GM18502 (cell line): ENCODE measurements around the gene FCHSD1.

ENCODE experiments used
- ATAC-seq: cut with Tn5 transposase; IDR thresholded peaks from one replicate; pipeline ENCODE4 v1.9.1; 2021; ENCODE audit warnings: mild to moderate bottlenecking; ENCODE audit not compliant: unreplicated experiment, poor library complexity

The FCHSD1 gene

DNA sequence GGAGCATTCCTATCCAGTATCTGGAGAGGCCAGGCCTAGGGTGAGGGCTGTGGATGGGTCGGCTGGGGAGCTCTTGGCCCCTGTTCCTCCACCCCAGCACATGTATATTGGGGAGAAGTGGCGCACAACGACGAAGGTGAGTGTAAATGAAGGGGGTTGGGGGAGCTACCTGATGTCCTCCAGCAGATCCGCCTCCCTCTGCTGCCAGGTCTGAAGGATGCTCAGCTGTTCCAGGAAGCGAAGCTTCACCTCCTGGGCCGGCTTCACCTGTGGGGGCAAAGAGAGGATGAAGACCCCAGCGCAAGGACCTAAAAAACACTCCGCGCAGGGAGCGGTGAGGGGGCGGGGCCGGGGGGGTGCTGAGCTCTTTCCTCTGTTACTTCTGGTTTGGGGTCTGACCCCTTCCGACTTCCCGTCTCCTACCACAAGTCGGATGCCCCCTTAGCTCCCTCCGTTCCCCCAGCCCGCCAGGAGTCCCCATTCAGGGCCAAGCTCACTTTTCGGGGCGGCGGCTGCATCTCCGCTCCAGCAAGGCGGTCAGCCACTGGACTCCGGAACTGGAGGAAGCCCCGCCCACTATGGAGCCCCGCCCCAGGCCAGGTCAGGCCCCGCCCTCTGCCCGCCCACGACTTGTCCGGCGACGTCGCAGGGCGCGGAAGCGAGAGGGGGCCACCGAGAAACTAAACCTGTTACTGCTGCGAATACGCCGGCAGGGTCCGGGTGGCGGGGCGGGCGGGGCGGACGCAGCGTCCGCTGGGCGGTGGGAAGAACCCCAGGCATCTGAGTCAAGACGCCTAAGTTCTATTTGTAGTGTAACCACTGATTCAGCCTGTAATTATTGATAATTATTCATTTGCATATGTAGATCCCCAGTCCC is at the start of gene FCHSD1:
FCHSD1 (minus strand) TSS at position 568 of the 877 bp plus-strand sequence; CDS start at position 518, 50 bp downstream.
- peak; percentile 97 for ATAC-seq

DNA sequence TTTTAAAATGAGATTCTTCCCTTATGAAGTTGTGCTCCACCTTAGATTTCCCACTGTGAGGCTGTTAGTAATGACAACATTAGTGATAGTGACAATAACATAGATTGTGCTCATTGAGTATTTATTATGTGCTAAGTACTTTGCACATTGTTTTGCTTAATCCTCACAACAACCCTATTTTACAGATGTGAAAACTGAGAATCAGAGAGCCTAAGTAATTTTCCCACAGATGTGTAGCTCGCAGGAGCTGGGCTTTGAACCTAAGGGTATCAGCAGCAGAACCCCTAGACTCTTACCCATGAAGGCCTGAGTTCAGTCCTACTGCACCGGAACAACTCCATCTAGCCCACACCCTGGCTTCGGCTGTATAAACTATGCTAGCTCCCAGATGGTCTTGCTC is 46.4 kb upstream of the FCHSD1 start:
- ATAC-seq = no peak

DNA sequence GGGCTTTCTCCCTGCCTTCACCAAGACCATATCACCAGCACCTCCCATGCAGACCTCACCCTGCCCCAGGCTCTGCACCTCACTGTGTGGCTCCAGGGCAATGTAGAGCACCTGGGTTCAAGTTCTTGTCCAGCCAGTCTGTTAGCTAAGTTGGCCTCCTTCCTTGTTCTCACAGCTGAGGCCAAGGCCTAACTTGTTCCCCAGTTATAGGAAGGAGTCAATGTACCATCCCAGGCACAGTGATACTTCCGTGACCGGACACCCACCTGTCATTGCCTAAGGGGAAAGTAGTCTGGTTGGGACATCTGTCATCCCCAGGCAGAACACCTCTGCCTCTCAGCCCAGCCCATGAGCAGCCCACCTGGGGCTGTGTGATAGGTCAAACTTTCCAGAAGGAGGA is 45.2 kb upstream of the FCHSD1 start:
- ATAC-seq = no peak

DNA sequence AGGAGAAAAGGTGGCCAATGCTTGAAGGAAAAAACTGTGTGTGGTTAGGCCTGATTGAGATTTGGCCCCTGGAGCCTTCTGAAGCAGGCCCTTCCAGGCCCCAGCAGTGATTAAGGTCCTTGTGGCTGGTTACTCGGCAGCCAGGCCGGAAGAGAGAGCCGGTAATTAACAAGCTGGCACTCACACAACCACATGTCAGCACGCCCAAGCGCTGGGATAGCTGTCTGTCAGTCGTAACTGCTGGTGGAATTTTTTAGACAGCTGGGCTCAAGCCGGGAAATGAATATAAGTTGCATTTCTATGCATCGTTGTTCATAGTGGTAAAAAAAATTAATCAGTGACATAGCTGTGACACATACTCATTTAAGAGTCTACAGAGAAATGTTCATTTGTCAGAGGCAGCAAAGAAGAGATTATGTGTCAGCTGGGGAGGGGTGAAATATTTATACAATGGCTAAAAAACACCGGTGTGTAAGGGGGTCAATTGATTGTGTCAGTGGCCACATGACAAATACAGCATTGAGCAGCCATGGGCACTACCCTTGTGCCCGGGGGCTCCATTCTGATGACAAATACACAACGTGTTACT is 44.5 kb upstream of the FCHSD1 start:
- no peak for ATAC-seq

GRCh38 chr5:141694479-141694878 is 43.3 kb upstream of the FCHSD1 start:
- no peak for ATAC-seq

GRCh38 chr5:141692919-141693725 is 41.9 kb upstream of the FCHSD1 start:
- ATAC-seq = no peak

GRCh38 chr5:141692533-141692888 is 41.3 kb upstream of the FCHSD1 start:
- no peak for ATAC-seq

- peak; percentile 90 for ATAC-seq
Observed at GRCh38 chr5:141691867-141692532, 40.8 kb upstream of the FCHSD1 start.

GRCh38 chr5:141691286-141691866 is 40.2 kb upstream of the FCHSD1 start:
- no peak for ATAC-seq

GRCh38 chr5:141686648-141687416 is 35.6 kb upstream of the FCHSD1 start:
- ATAC-seq = no peak

DNA sequence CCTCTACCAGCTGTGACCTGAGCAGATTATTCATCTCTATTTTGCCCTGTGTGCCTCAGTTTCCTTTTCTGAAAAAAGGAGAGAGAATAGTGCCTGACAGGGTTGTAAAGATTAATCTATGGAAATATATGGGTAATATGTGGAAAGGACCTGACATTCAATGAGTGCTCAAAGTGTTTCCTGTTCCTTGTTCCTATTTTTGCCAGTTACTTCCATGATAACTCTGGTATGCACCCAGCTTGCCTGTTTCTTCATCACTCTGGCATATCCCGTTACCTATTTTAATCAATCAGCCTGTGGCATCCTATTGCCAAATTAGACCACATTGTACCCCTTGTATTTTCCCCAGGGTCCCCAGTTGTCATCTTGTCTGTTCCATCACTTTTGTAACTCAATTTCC is 34.4 kb upstream of the FCHSD1 start:
- ATAC-seq = no peak

GRCh38 chr5:141683596-141684141 is 32.5 kb upstream of the FCHSD1 start:
- no peak for ATAC-seq

GRCh38 chr5:141681695-141682641 is 30.8 kb upstream of the FCHSD1 start, which contains the start of gene ARAP3:
TSS of gene ARAP3 (minus strand) at chr5:141682230. CDS start at chr5:141680486, 1,744 bp downstream.
- ATAC-seq = no peak

- ATAC-seq = no peak
Observed at GRCh38 chr5:141681295-141681694, 30.1 kb upstream of the FCHSD1 start.

DNA sequence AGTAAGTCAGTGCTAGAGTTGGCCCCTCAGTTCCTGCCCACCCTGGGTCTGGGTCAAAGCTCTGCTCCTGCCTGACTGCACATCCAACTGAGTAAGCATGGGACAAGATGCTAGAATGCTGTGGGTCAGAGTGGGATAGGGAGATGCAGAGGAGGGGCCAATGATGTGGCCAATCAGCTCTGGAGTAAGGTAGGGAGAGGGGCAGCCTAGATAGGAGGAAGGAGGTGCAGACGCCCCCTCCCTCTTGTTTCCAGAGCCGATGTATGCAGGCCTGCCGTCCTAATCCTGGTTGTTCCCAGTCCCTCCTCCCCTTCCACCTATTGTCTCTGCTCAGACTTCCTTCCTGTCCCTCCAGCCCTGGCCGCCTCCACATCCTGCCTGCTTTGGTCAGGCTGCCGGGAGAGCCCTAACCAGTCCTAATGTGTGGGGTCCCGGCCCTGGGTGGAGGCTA is 29.6 kb upstream of the FCHSD1 start:
- ATAC-seq = no peak

GRCh38 chr5:141680178-141680577 is 29.0 kb upstream of the FCHSD1 start:
- ATAC-seq = no peak

DNA sequence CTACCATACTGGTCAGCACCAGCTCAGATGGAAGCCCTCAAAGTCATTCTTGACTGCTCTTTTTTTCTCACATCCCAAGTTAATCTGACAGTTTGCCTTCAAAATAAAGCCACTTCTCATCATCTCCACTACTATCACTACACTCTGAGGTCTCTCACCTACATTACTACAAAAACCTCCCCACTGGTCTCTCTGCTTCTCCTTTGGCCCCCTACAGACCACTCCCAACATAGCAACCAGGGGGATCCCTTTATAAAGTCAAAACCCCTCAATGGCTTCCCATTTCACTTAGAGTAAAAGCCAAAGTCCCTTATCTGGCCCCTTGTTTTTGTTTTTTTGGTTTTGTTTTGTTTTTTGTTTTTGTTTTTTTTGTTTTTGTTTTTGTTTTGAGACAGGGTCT is 26.2 kb upstream of the FCHSD1 start:
- ATAC-seq = no peak

- no peak for ATAC-seq
Observed at GRCh38 chr5:141675672-141676071, 24.5 kb upstream of the FCHSD1 start.
